ENCODE results near the gene GJA1.
A peak's percentile ranks its signal among the peaks of the same experiment; 100 is the strongest.
"Not testable (repeated sequence)": the region's sequence is repeated elsewhere in the genome, so short reads cannot be mapped to it uniquely, and the experiment has no call there.

The GJA1 gene

GRCh38 chr6:121430514-121431460, 4.7 kb upstream of the GJA1 start:
- H3K27ac ChIP-seq: peak overlapping the region; percentile 76
- TF ChIP-seq CTCF (IDR thresholded peaks at IDR 0.05) (peak; percentile 79), ZFX (IDR thresholded peaks at IDR 0.05; ENCODE audit: borderline replicate concordance) (no peak)

- not testable (repeated sequence) for H3K27ac ChIP-seq
These were observed 3.7 kb upstream of the GJA1 start for GRCh38 chr6:121431776-121432175.

- TF ChIP-seq CTCF (IDR thresholded peaks at IDR 0.05) (no peak), ZFX (IDR thresholded peaks at IDR 0.05; ENCODE audit: borderline replicate concordance) (no peak)
- H3K27ac ChIP-seq: no peak overlapping the region
These were observed 1.2 kb upstream of the GJA1 start for GRCh38 chr6:121434037-121434770.

- TF ChIP-seq ZFX (IDR thresholded peaks at IDR 0.05; ENCODE audit: borderline replicate concordance) (no peak), CTCF (IDR thresholded peaks at IDR 0.05) (no peak)
- peak overlapping the region; percentile 35 for H3K27ac ChIP-seq
These were observed 920 bp downstream of the GJA1 start for GRCh38 chr6:121436274-121436857.

- peak overlapping the region; percentile 35 for H3K27ac ChIP-seq
- TF ChIP-seq ZFX (IDR thresholded peaks at IDR 0.05; ENCODE audit: borderline replicate concordance) (no peak), CTCF (IDR thresholded peaks at IDR 0.05) (no peak)
These were observed 1.8 kb downstream of the GJA1 start for GRCh38 chr6:121436960-121437850.

- no peak overlapping the region for H3K27ac ChIP-seq
- TF ChIP-seq ZFX (IDR thresholded peaks at IDR 0.05; ENCODE audit: borderline replicate concordance) (no peak), CTCF (IDR thresholded peaks at IDR 0.05) (no peak)
These were observed 2.6 kb downstream of the GJA1 start for GRCh38 chr6:121437851-121438651.
